Neural cell (in vitro differentiated cells): ENCODE data around the gene RASGRP3. TPM values are rescaled to one million over a fixed set of nuclear protein-coding genes. Genes with fewer than 3 reads are reported as not detected.

ENCODE experiments used
- H2AFZ ChIP-seq: fragments of 200-600, 300-800 bp; sonication (generic), shearing (Covaris generic); 2 replicates; pipeline ENCODE4 v1.6.0; 2014; ENCODE audit warnings: low read depth, mild to moderate bottlenecking, antibody characterized with exemption, low read length, moderate library complexity
- H3F3A ChIP-seq: fragments of 200-600 bp; shearing (Covaris generic); 2 replicates; pipeline ENCODE4 v1.6.1; 2016; ENCODE audit warnings: mild to moderate bottlenecking, moderate library complexity, mixed read lengths, antibody characterized with exemption, low read length; ENCODE audit not compliant: insufficient read depth, poor library complexity, severe bottlenecking
- H3K27ac ChIP-seq: fragments of 200-600, 300-800 bp; sonication (generic), shearing (Covaris generic); 2 replicates; pipeline ENCODE4 v1.5.1; 2014; ENCODE audit warnings: mild to moderate bottlenecking, low read length, moderate library complexity
- H3K27me3 ChIP-seq: fragments of 300-800, 200-600 bp; sonication (generic), shearing (Covaris generic); 2 replicates; pipeline ENCODE4 v1.6.0; 2014; ENCODE audit warnings: mild to moderate bottlenecking, low read depth, low read length, moderate library complexity; ENCODE audit not compliant: insufficient read depth
- H3K36me3 ChIP-seq: fragments of 300-800, 200-600 bp; sonication (generic), shearing (Covaris generic); 2 replicates; pipeline ENCODE4 v1.5.1; 2014; ENCODE audit warnings: mild to moderate bottlenecking, antibody characterized with exemption, low read length, moderate library complexity; ENCODE audit not compliant: insufficient read depth
- H3K4me2 ChIP-seq: fragments of 300-800, 200-600 bp; sonication (generic), shearing (Covaris generic); 2 replicates; pipeline ENCODE4 v1.6.0; 2014; ENCODE audit warnings: mild to moderate bottlenecking, low read length
- H3K4me3 ChIP-seq: fragments of 300-800, 200-600 bp; sonication (generic), shearing (Covaris generic); 2 replicates; pipeline ENCODE4 v1.5.1; 2014; ENCODE audit warnings: mild to moderate bottlenecking, low read length, moderate library complexity
- H3K79me2 ChIP-seq: fragments of 200-600 bp; shearing (Covaris generic); replicated peaks from 2 replicates; pipeline ENCODE4 v1.6.0; 2014; ENCODE audit warnings: mild to moderate bottlenecking, low read length, moderate library complexity; ENCODE audit not compliant: insufficient read depth
- H3K9ac ChIP-seq: fragments of 300-800, 200-600 bp; sonication (generic), shearing (Covaris generic); 2 replicates; pipeline ENCODE4 v1.6.1; 2016; ENCODE audit warnings: mild to moderate bottlenecking, low read length, mixed read lengths
- H3K9me2 ChIP-seq: fragments of 200-600 bp; shearing (Covaris generic); 2 replicates; pipeline ENCODE4 v1.6.1; 2016; ENCODE audit warnings: mild to moderate bottlenecking, low read length, mixed read lengths; ENCODE audit not compliant: insufficient read depth
- H3K9me3 ChIP-seq: fragments of 200-600, 300-800 bp; sonication (generic), shearing (Covaris generic); 2 replicates; pipeline ENCODE4 v1.6.1; 2016; ENCODE audit warnings: mild to moderate bottlenecking, mixed run types, low read length, moderate library complexity, mixed read lengths
- H4K20me1 ChIP-seq: fragments of 200-600 bp; shearing (Covaris generic); 2 replicates; pipeline ENCODE4 v1.6.1; 2016; ENCODE audit warnings: mild to moderate bottlenecking, mixed run types; ENCODE audit not compliant: insufficient read depth
- CTCF ChIP-seq: fragments of 450-650 bp; IDR thresholded peaks from 2 replicates; pipeline ENCODE4 v1.5.1; 2014; ENCODE audit warnings: antibody characterized with exemption, mild to moderate bottlenecking, moderate library complexity; ENCODE audit not compliant: poor library complexity, severe bottlenecking
- EP300 ChIP-seq: fragments of 450-650 bp; conservative IDR thresholded peaks from 2 replicates; pipeline ENCODE4 v1.6.1; 2014; ENCODE audit warnings: antibody characterized with exemption, mild to moderate bottlenecking, moderate library complexity; ENCODE audit not compliant: poor library complexity, severe bottlenecking
- EZH2 ChIP-seq: fragments of 200-600, 300-800 bp; shearing (Covaris generic), sonication (generic); IDR thresholded peaks from 2 replicates; pipeline ENCODE4 v1.6.1; 2014; ENCODE audit warnings: antibody characterized with exemption, low read length, borderline replicate concordance, mild to moderate bottlenecking; ENCODE audit not compliant: insufficient read depth, poor library complexity, severe bottlenecking
- MXI1 ChIP-seq: fragments of 450-650 bp; conservative IDR thresholded peaks from 2 replicates; pipeline ENCODE4 v1.6.1; 2014; ENCODE audit warnings: antibody characterized with exemption, mild to moderate bottlenecking; ENCODE audit not compliant: poor library complexity, severe bottlenecking
- POLR2AphosphoS5 ChIP-seq: IDR thresholded peaks from 2 replicates; pipeline ENCODE4 v1.6.1; 2012
- RAD21 ChIP-seq: fragments of 450-650 bp; conservative IDR thresholded peaks from 2 replicates; pipeline ENCODE4 v1.6.1; 2014; ENCODE audit warnings: antibody characterized with exemption, mild to moderate bottlenecking, moderate library complexity
- SMC3 ChIP-seq: fragments of 450-650 bp; conservative IDR thresholded peaks from 2 replicates; pipeline ENCODE4 v1.6.1; 2014; ENCODE audit warnings: antibody characterized with exemption, mild to moderate bottlenecking, moderate library complexity; ENCODE audit not compliant: poor library complexity
- TAF1 ChIP-seq: IDR thresholded peaks from 2 replicates; pipeline ENCODE4 v1.6.1; 2012; ENCODE audit warnings: low read depth
- polyA plus RNA-seq: library from polyadenylated mRNA; depleted of rRNA; stranded (reverse); fragments of >200 nt; gene quantifications from 2 replicates; pipeline ENCODE4 v1.2.3, GENCODE V29; 2014
- TF ChIP-seq, protein P1 (sequence below): IDR thresholded peaks from 2 replicates; pipeline ENCODE4 v1.6.1; 2012; ENCODE audit warnings: borderline replicate concordance

The RASGRP3 gene
- polyA plus RNA-seq, 1 donor from 2014 or later, result 25.3 TPM

DNA sequence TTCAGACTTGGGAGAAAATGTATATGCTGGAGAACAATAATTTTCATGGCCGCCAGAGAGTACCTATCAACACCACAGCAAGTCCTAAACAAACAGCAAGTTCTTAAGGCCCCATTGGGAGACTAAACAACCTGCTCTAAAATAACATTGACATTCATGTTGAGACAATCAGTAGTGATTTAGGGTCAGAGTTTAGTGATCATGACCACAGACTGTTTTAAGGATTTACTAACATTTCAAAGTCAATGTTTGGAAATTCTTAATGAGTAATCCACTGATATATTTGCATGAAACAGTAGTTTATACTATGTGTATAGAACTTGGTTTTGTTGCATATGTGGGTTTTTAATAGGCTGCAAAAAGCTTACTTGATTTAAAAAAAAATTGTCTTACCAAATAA lies 34.7 kb downstream of the RASGRP3 start:
- H3K9me3 ChIP-seq, result no peaks in the 10 kb centered on the region
- TF ChIP-seq TAF1, result no peak
- no peak for TF ChIP-seq POLR2AphosphoS5
- no peak for TF ChIP-seq CTCF
- no peak for TF ChIP-seq EP300
- no peak for TF ChIP-seq SMC3
- TF ChIP-seq, protein P1, sequence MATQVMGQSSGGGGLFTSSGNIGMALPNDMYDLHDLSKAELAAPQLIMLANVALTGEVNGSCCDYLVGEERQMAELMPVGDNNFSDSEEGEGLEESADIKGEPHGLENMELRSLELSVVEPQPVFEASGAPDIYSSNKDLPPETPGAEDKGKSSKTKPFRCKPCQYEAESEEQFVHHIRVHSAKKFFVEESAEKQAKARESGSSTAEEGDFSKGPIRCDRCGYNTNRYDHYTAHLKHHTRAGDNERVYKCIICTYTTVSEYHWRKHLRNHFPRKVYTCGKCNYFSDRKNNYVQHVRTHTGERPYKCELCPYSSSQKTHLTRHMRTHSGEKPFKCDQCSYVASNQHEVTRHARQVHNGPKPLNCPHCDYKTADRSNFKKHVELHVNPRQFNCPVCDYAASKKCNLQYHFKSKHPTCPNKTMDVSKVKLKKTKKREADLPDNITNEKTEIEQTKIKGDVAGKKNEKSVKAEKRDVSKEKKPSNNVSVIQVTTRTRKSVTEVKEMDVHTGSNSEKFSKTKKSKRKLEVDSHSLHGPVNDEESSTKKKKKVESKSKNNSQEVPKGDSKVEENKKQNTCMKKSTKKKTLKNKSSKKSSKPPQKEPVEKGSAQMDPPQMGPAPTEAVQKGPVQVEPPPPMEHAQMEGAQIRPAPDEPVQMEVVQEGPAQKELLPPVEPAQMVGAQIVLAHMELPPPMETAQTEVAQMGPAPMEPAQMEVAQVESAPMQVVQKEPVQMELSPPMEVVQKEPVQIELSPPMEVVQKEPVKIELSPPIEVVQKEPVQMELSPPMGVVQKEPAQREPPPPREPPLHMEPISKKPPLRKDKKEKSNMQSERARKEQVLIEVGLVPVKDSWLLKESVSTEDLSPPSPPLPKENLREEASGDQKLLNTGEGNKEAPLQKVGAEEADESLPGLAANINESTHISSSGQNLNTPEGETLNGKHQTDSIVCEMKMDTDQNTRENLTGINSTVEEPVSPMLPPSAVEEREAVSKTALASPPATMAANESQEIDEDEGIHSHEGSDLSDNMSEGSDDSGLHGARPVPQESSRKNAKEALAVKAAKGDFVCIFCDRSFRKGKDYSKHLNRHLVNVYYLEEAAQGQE, result no peak
- TF ChIP-seq MXI1, result no peak
- TF ChIP-seq RAD21, result no peak
- TF ChIP-seq EZH2, result no peak
- H3K4me2 ChIP-seq, result no peak overlapping the region
- H3K27ac ChIP-seq, result no peak overlapping the region
- no peaks in the 10 kb centered on the region for H3K9me2 ChIP-seq
- H3K79me2 ChIP-seq, result no peaks in the 10 kb centered on the region
- no peak overlapping the region for H3K9ac ChIP-seq
- H3F3A ChIP-seq, result no peaks in the 10 kb centered on the region
- H3K36me3 ChIP-seq, result no peaks in the 10 kb centered on the region
- H4K20me1 ChIP-seq, result no peaks in the 10 kb centered on the region
- H3K27me3 ChIP-seq, result no peaks in the 10 kb centered on the region
- H3K4me3 ChIP-seq, result no peak overlapping the region
- no peak overlapping the region for H2AFZ ChIP-seq

GRCh38 chr2:33512112-33512511 lies 35.7 kb downstream of the RASGRP3 start:
- H3K36me3 ChIP-seq, result no peaks in the 10 kb centered on the region
- H2AFZ ChIP-seq, result no peak overlapping the region
- no peak overlapping the region for H3K4me3 ChIP-seq
- H3K79me2 ChIP-seq, result no peaks in the 10 kb centered on the region
- H3K4me2 ChIP-seq, result no peak overlapping the region
- no peaks in the 10 kb centered on the region for H3K27me3 ChIP-seq
- H3F3A ChIP-seq, result no peaks in the 10 kb centered on the region
- H3K9ac ChIP-seq, result no peak overlapping the region
- TF ChIP-seq RAD21 (no peak), EP300 (no peak), CTCF (no peak), POLR2AphosphoS5 (no peak), MXI1 (no peak), TAF1 (no peak), EZH2 (no peak), SMC3 (no peak)
- TF ChIP-seq, protein P1, result no peak
- H3K9me2 ChIP-seq, result no peaks in the 10 kb centered on the region
- no peaks in the 10 kb centered on the region for H4K20me1 ChIP-seq
- H3K9me3 ChIP-seq, result no peaks in the 10 kb centered on the region
- H3K27ac ChIP-seq, result no peak overlapping the region
